AG20443 (cell line): ENCODE measurements around the gene MCCD1.

Experiments
- DNase-seq: peaks from one replicate; pipeline ENCODE4 v3.0.0; 2012; ENCODE audit warnings: low spot score, mixed read lengths

Gene MCCD1

DNA sequence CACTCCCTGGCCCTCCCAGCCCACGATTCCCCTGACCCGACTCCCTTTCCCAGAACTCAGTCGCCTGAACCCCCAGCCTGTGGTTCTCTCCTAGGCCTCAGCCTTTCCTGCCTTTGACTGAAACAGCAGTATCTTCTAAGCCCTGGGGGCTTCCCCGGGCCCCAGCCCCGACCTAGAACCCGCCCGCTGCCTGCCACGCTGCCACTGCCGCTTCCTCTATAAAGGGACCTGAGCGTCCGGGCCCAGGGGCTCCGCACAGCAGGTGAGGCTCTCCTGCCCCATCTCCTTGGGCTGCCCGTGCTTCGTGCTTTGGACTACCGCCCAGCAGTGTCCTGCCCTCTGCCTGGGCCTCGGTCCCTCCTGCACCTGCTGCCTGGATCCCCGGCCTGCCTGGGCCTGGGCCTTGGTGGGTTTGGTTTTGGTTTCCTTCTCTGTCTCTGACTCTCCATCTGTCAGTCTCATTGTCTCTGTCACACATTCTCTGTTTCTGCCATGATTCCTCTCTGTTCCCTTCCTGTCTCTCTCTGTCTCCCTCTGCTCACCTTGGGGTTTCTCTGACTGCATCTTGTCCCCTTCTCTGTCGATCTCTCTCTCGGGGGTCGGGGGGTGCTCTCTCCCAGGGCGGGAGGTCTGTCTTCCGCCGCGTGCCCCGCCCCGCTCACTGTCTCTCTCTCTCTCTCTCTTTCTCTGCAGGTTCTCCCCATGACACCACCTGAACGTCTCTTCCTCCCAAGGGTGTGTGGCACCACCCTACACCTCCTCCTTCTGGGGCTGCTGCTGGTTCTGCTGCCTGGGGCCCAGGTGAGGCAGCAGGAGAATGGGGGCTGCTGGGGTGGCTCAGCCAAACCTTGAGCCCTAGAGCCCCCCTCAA is 43.5 kb downstream of the MCCD1 start, which contains the start of gene LTA:
Gene LTA (plus strand): TSS at position 249 of the 871 bp plus-strand sequence. CDS start 454 bp downstream, at position 703.
- DNase-seq, result no peak

DNA sequence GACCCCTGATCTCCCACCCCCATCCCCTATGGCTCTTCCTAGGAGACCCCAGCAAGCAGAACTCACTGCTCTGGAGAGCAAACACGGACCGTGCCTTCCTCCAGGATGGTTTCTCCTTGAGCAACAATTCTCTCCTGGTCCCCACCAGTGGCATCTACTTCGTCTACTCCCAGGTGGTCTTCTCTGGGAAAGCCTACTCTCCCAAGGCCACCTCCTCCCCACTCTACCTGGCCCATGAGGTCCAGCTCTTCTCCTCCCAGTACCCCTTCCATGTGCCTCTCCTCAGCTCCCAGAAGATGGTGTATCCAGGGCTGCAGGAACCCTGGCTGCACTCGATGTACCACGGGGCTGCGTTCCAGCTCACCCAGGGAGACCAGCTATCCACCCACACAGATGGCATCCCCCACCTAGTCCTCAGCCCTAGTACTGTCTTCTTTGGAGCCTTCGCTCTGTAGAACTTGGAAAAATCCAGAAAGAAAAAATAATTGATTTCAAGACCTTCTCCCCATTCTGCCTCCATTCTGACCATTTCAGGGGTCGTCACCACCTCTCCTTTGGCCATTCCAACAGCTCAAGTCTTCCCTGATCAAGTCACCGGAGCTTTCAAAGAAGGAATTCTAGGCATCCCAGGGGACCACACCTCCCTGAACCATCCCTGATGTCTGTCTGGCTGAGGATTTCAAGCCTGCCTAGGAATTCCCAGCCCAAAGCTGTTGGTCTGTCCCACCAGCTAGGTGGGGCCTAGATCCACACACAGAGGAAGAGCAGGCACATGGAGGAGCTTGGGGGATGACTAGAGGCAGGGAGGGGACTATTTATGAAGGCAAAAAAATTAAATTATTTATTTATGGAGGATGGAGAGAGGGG is 44.7 kb downstream of the MCCD1 start:
- DNase-seq, result no peak

DNA sequence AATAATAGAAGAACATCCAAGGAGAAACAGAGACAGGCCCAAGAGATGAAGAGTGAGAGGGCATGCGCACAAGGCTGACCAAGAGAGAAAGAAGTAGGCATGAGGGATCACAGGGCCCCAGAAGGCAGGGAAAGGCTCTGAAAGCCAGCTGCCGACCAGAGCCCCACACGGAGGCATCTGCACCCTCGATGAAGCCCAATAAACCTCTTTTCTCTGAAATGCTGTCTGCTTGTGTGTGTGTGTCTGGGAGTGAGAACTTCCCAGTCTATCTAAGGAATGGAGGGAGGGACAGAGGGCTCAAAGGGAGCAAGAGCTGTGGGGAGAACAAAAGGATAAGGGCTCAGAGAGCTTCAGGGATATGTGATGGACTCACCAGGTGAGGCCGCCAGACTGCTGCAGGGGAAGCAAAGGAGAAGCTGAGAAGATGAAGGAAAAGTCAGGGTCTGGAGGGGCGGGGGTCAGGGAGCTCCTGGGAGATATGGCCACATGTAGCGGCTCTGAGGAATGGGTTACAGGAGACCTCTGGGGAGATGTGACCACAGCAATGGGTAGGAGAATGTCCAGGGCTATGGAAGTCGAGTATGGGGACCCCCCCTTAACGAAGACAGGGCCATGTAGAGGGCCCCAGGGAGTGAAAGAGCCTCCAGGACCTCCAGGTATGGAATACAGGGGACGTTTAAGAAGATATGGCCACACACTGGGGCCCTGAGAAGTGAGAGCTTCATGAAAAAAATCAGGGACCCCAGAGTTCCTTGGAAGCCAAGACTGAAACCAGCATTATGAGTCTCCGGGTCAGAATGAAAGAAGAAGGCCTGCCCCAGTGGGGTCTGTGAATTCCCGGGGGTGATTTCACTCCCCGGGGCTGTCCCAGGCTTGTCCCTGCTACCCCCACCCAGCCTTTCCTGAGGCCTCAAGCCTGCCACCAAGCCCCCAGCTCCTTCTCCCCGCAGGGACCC is 45.6 kb downstream of the MCCD1 start:
- no peak for DNase-seq

DNA sequence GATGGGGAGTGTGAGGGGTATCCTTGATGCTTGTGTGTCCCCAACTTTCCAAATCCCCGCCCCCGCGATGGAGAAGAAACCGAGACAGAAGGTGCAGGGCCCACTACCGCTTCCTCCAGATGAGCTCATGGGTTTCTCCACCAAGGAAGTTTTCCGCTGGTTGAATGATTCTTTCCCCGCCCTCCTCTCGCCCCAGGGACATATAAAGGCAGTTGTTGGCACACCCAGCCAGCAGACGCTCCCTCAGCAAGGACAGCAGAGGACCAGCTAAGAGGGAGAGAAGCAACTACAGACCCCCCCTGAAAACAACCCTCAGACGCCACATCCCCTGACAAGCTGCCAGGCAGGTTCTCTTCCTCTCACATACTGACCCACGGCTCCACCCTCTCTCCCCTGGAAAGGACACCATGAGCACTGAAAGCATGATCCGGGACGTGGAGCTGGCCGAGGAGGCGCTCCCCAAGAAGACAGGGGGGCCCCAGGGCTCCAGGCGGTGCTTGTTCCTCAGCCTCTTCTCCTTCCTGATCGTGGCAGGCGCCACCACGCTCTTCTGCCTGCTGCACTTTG is 46.7 kb downstream of the MCCD1 start, which contains the start of gene TNF:
Gene TNF (plus strand): TSS at position 231 of the 567 bp plus-strand sequence. CDS start 177 bp downstream, at position 408.
- no peak for DNase-seq

DNA sequence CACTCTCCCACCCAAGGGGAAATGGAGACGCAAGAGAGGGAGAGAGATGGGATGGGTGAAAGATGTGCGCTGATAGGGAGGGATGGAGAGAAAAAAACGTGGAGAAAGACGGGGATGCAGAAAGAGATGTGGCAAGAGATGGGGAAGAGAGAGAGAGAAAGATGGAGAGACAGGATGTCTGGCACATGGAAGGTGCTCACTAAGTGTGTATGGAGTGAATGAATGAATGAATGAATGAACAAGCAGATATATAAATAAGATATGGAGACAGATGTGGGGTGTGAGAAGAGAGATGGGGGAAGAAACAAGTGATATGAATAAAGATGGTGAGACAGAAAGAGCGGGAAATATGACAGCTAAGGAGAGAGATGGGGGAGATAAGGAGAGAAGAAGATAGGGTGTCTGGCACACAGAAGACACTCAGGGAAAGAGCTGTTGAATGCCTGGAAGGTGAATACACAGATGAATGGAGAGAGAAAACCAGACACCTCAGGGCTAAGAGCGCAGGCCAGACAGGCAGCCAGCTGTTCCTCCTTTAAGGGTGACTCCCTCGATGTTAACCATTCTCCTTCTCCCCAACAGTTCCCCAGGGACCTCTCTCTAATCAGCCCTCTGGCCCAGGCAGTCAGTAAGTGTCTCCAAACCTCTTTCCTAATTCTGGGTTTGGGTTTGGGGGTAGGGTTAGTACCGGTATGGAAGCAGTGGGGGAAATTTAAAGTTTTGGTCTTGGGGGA is 47.4 kb downstream of the MCCD1 start:
- no peak for DNase-seq

DNA sequence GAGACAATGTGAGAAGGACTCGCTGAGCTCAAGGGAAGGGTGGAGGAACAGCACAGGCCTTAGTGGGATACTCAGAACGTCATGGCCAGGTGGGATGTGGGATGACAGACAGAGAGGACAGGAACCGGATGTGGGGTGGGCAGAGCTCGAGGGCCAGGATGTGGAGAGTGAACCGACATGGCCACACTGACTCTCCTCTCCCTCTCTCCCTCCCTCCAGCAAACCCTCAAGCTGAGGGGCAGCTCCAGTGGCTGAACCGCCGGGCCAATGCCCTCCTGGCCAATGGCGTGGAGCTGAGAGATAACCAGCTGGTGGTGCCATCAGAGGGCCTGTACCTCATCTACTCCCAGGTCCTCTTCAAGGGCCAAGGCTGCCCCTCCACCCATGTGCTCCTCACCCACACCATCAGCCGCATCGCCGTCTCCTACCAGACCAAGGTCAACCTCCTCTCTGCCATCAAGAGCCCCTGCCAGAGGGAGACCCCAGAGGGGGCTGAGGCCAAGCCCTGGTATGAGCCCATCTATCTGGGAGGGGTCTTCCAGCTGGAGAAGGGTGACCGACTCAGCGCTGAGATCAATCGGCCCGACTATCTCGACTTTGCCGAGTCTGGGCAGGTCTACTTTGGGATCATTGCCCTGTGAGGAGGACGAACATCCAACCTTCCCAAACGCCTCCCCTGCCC is 48.3 kb downstream of the MCCD1 start:
- no peak for DNase-seq

DNA sequence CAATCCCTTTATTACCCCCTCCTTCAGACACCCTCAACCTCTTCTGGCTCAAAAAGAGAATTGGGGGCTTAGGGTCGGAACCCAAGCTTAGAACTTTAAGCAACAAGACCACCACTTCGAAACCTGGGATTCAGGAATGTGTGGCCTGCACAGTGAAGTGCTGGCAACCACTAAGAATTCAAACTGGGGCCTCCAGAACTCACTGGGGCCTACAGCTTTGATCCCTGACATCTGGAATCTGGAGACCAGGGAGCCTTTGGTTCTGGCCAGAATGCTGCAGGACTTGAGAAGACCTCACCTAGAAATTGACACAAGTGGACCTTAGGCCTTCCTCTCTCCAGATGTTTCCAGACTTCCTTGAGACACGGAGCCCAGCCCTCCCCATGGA is 48.8 kb downstream of the MCCD1 start:
- no peak for DNase-seq

DNA sequence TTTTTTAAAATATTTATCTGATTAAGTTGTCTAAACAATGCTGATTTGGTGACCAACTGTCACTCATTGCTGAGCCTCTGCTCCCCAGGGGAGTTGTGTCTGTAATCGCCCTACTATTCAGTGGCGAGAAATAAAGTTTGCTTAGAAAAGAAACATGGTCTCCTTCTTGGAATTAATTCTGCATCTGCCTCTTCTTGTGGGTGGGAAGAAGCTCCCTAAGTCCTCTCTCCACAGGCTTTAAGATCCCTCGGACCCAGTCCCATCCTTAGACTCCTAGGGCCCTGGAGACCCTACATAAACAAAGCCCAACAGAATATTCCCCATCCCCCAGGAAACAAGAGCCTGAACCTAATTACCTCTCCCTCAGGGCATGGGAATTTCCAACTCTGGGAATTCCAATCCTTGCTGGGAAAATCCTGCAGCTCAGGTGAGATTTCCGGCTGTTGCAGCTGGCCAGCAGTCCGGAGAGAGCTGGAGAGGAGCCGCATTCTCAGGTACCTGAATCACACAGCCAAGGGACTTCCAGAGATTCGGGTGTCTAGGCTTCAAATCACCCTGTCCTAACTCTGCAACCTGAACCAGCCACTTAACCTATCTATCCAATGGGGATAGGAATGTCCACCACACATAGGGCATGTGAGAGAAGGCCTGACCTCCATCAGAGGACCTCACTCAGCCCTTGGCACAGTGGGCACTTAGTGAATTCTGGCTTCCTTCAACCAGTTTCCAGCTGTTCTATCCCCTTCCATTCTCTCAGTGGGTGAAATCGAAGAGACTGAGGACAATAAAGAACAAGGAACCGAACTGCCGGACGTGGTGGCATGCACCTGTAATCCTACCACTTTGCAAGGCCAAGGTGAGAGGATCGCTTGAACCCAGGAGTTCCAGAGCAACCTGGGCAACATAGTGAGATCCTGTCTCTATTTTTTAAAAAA is 49.7 kb downstream of the MCCD1 start:
- DNase-seq, result no peak

DNA sequence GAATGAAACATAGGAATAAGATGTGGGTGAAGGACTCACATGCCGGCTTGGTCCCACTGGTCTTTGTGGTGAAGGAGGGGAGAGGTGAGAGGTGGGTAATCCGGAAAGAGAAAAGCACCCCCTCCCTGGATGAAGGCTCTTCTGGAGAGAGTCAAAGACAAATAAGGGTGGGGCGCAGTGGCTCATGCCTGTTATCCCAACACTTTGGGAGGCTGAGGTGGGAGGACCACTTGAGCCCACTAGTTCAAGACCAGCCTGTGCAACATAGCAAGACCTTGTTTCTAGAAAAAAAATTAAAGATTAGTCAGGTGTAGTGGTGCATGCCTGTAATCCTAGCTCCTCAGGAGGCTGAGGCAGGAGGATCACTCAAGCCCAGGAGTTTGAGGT is 50.4 kb downstream of the MCCD1 start:
- no peak for DNase-seq
